Smooth muscle cell of the brain vasculature (primary cell): ENCODE results near the gene SH3BP2.

Source experiments
- DNase-seq: peaks from one replicate; pipeline ENCODE4 v3.0.0-alpha.2; 2012; ENCODE audit warnings: low read depth, low spot score

The SH3BP2 gene, protein sequence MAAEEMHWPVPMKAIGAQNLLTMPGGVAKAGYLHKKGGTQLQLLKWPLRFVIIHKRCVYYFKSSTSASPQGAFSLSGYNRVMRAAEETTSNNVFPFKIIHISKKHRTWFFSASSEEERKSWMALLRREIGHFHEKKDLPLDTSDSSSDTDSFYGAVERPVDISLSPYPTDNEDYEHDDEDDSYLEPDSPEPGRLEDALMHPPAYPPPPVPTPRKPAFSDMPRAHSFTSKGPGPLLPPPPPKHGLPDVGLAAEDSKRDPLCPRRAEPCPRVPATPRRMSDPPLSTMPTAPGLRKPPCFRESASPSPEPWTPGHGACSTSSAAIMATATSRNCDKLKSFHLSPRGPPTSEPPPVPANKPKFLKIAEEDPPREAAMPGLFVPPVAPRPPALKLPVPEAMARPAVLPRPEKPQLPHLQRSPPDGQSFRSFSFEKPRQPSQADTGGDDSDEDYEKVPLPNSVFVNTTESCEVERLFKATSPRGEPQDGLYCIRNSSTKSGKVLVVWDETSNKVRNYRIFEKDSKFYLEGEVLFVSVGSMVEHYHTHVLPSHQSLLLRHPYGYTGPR

GRCh38 chr4:2792711-2793585 lies at the start of gene SH3BP2:
TSS of gene SH3BP2 (plus strand) at chr4:2793085. CDS start at chr4:2820618, 27,533 bp downstream.
- DNase-seq, result peak; percentile 33

DNA sequence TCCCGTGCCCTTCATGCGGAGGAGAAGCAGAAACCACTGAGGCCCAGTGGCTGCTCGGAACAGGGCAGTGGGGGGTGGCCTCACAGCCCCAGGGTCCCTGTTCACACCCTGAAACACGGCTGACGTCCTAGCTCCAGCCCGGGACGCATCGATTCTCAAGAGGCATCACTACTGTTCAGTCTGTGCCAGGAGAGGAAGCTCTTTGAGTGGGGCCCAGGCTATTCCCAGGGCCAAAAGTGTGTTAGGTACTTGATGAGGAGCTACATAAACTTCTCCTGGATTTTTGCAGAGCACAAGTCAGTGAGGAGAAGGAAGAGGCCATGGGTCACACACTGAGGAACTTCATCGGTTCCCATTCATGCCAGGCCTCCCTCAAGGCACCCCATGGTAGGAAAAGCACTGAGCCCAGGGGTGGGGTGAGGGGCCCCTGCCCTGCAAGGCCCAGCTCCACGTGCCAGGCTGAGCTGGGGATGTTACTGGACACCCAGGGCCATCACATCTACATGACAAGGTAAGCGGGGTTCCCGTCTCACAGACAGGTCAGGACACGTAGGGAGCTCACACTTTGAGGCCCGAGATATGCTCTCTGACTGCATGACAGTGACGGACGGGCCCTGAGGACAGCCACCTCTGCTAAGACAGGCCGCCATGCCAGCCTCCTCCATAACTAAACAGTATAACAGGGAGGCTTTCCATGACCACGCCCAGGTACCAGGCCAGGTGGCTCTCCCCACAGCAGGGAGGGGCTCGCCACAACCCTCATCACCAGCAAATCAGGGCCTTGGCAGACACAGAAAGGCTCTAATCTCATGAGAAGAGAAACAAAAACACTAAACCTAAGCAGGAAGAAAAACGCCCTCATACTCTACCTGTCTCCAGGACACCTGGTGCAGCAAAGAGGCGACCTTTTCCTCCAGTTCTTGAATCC lies 49.1 kb upstream of the SH3BP2 start:
- no peak for DNase-seq

GRCh38 chr4:2744576-2745270 lies 48.2 kb upstream of the SH3BP2 start:
- DNase-seq, result no peak

DNA sequence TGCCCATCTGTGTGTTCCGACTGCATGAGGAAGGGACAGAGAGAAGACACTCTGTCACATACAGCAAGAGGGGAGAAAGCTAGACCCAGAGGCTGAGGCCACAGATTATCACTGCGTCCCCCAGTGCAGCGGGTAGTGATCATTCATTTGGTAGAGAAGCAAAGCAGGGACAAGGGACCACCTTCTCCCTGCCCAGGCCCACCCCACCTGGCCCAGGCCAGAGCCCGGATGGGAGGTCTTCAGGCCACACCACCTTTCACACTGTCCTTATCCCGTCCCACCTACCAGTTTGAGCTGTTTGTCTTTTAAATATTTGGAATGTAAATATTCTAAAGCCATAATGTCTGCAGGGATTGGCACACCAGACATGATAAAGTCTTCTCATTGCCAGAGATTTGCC lies 47.4 kb upstream of the SH3BP2 start:
- DNase-seq, result no peak

DNA sequence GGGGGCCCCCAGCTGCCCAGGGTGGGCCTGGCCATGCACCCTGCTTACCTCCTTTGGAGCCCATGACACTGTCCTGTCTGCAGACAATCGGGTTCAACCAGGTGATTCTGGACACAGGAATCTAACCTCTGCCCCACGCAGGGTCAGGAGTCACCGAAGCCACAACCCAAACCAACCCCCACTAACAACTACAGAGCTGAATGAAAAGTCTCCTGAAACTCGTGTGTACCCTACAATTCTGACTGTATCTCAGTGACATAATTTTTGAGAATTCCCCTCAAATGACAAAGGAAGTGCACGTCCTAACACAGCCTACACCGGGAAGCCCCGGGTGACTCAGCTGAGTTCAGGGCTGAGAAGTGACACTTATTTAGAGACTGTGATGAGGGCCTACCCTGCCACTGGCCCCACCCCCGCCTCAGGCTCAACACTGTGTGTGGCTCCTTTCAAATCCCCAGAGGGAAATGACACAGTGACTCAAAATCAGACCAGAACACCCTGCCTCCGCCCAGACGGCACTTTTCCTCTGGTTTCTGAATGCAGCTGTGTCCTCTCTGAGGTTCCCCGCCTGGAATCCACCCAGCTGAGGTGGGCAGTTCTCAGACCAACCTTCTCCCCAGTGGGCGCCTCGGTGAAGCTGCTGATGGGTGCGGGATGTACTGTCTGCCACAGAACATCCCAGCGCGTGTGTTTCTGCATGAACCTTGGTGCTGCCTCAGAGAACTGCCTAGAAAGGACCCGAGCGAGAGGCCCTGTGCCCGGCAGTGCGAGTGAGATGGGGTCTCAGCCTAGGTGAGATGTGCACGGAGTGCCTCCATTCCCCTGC lies 46.7 kb upstream of the SH3BP2 start:
- DNase-seq, result no peak

DNA sequence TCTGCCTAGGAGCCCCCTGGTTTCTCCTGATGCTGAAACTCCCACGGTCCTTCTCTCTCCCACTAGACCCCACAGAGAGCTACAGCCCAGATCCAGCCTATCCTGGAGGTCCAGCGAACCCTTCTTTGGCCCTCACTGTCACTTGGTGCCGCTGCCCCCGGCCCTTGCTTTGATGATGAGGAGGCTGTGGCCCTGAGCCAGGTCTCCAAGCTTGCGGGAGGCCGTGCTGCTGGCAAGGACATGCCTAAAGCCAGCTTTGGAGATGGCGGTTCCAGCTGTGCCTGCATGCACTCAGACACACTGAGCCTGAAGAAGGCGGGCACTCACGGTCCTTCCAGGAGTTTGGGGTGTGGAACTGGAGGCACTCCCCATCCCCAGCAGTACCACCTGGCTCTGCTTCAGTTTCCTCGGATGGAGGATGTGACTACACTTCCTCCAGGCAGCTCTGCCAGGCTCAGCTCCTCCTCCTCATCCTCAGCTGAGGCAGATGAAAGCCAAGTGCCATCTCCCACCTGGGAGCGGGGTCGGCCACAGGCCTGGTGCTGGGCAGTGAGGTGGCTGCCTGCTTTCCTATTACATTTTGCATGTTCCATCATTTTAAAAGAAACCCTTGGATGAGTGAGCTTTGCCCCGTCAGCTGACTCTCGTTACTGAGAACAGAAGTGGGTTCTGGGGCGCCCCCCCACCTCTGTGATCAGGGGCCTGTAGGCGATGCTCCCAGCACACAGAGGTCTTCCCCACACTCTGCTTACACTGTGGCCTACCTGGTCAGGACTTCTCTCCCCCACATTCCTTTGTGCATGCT lies 45.8 kb upstream of the SH3BP2 start:
- DNase-seq, result no peak

DNA sequence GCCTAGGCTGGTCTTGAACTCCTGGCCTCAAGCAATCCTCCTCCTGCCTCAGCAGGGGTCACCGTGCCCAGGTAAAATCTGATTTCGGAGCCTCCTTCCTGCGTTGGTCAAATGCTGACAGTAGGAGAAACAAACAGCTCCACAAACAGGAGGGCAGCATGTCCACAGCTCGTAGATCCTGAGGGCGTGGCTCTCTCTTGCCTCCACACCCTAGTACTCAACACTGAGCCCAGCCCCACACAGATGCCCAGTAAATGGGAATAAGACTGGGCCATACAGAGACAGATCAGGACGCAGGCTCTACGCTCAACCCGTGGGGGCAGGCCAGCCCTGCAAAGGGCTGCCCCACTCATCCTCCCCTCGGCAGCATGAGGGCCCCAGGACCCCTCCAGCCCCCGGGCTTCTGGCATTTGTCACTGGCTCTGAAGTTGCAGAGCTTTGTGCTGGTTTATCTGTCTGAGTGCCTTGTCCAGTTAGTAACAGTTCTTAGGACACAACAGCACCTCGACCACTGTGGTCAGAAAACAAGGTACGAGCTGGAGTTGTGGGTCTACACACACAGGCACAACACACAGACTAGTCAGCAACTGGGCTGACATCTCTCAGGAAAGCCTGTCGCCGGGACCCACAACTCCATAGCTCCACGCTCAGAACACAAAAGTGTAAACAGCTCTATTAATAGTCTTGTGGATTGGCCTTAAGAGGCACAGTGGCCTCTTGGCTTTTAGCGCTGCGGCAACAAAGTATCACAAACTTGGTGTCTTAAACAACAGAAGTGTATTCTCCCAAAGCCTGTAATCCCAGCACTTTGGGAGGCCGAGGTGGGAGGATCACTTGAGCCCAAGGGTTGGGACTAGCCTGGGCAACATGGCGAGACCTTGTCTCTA lies 41.9 kb upstream of the SH3BP2 start:
- no peak for DNase-seq

GRCh38 chr4:2753436-2753835 lies 39.4 kb upstream of the SH3BP2 start:
- DNase-seq, result no peak

GRCh38 chr4:2754848-2755819 lies 37.8 kb upstream of the SH3BP2 start:
- DNase-seq, result no peak

GRCh38 chr4:2755821-2756690 lies 36.8 kb upstream of the SH3BP2 start, which contains the start of gene TNIP2:
TSS of gene TNIP2 (minus strand) at chr4:2756336. CDS start at chr4:2756289, 47 bp downstream.
- no peak for DNase-seq

DNA sequence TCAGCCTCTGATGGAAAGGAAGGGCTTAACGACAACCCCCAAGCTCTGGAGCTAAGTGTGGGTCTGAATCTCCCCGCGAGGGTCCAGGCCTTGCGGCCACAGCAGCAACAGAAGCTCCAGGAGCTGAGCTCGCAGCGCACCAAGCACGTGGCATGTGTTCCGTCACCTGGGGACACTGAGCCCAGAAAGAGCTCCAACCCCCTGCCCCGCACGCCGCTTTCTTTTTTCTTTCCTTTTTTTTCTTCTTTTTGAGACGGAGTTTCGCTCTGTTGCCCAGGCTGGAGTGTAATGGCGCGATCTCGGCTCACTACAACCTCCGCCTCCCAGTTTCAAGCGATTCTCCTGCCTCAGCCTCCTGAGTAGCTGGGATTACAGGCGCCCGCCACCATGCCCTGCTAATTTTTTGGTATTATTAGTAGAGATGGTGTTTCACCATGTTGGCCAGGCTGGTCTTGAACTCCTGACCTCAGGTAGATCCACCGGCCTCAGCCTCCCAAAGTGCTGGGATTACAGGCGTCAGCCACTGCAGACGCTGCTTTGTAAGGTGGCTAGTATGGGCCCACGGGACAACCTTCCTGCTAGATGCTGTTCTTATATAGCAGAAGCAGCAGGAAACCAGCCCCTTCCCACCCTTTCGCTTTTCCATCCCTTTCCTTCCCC lies 36.1 kb upstream of the SH3BP2 start:
- DNase-seq, result no peak

GRCh38 chr4:2757426-2757825 lies 35.5 kb upstream of the SH3BP2 start:
- DNase-seq, result no peak

DNA sequence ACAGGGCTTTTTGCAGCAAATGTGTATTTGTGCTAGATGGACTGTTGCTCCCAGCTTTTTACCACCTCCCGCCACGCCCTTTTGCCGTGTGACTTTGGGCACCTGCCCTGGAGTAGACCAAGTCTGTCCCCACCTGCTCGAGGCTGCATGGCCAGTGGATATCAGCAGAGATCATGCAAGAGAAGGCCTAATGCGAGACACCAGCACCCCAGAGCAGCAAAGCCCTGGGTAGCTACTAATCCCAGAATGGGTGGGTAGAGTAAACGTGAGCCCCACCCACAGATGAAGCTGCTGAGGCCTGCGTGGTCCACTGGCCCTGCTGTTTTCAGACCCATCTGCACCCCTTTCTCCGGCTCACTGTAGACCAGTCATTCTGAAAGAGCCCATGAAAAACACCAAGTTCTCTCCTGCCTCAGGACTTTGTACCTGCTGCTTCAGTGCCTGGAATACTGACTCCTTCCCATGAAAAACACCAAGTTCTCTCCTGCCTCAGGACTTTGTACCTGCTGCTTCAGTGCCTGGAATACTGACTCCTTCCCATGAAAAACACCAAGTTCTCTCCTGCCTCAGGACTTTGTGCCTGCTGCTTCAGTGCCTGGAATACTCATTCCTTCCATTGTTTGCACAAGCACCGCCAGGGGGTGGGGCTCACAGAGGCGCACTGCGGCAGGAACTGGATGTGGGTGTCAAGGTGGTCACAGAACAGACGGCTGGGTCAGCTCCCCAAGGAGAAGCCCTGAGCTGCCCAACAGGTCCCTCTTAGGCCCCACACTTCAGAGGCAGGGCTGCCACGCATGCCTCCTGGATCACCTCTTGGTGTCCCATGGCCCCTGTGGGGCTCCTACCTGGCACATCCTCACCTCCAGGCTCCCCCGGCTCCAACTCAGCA lies 31.6 kb upstream of the SH3BP2 start:
- DNase-seq, result no peak

- DNase-seq, result no peak
Measured at GRCh38 chr4:2762048-2762447, 30.8 kb upstream of the SH3BP2 start.
